ENCODE results near the gene SALL3. TPM values are rescaled to one million over a fixed set of nuclear protein-coding genes. Genes with fewer than 3 reads are reported as not detected.

Gene SALL3
- total RNA-seq, 4 donors from 2014 or later, result not detected

GRCh38 chr18:78998371-78999071, 18.9 kb downstream of the SALL3 start:
- Histone ChIP-seq H3K27ac (no peak overlapping the region), H3K36me3 (no peaks in the 10 kb centered on the region), H3K9me3 (no peaks in the 10 kb centered on the region), H3K27me3 (peaks cover 22% of the 10 kb centered on the region), H3K4me3 (no peak overlapping the region), H3K4me1 (no peaks in the 10 kb centered on the region)
- 71 to 72% methylated on average over 15 to 18 of the region's 18 CpGs for WGBS, 2 donors (ENCODE audit: low coverage in 1 of 2)
- ATAC-seq, result no peak
- no peak for TF ChIP-seq POLR2AphosphoS5 (IDR thresholded peaks at IDR 0.05)
- TF ChIP-seq EP300 (IDR thresholded peaks at IDR 0.05), result no peak
- no peak for TF ChIP-seq POLR2A (IDR thresholded peaks at IDR 0.05)
- no peak for TF ChIP-seq CTCF (IDR thresholded peaks at IDR 0.05)

- TF ChIP-seq POLR2A (IDR thresholded peaks at IDR 0.05), result no peak
- WGBS, 2 donors (ENCODE audit: low coverage in 1 of 2), result 62 to 72% methylated on average over 5 to 8 of the region's 8 CpGs
- no peaks in the 10 kb centered on the region for H3K9me3 ChIP-seq
- no peak overlapping the region for H3K4me3 ChIP-seq
- no peak for ATAC-seq
- H3K27ac ChIP-seq, result no peak overlapping the region
- no peaks in the 10 kb centered on the region for H3K4me1 ChIP-seq
- peaks cover 22% of the 10 kb centered on the region for H3K27me3 ChIP-seq
- no peaks in the 10 kb centered on the region for H3K36me3 ChIP-seq
These were observed 20.3 kb downstream of the SALL3 start for GRCh38 chr18:78999939-79000338.

GRCh38 chr18:79000997-79001396, 21.4 kb downstream of the SALL3 start:
- Histone ChIP-seq H3K4me1 (no peaks in the 10 kb centered on the region), H3K36me3 (no peaks in the 10 kb centered on the region), H3K27me3 (peaks cover 29% of the 10 kb centered on the region), H3K9me3 (no peaks in the 10 kb centered on the region), H3K4me3 (no peak overlapping the region), H3K27ac (no peak overlapping the region)
- 77 to 84% methylated on average over 6 to 10 of the region's 13 CpGs for WGBS, 2 donors (ENCODE audit: low coverage in 1 of 2)
- TF ChIP-seq CTCF (IDR thresholded peaks at IDR 0.05) (no peak), EP300 (IDR thresholded peaks at IDR 0.05) (no peak), POLR2A (IDR thresholded peaks at IDR 0.05) (no peak), POLR2AphosphoS5 (IDR thresholded peaks at IDR 0.05) (no peak)
- ATAC-seq, result no peak

GRCh38 chr18:79005653-79006052, 26.0 kb downstream of the SALL3 start:
- Histone ChIP-seq H3K4me3 (no peak overlapping the region), H3K9me3 (peaks cover 0 to 19% (median 0%) of the 10 kb centered on the region in 3 donors), H3K27me3 (peaks cover 36% of the 10 kb centered on the region), H3K36me3 (no peaks in the 10 kb centered on the region), H3K27ac (no peak overlapping the region), H3K4me1 (no peaks in the 10 kb centered on the region)
- ATAC-seq, result no peak
- TF ChIP-seq POLR2A (IDR thresholded peaks at IDR 0.05), result no peak
- TF ChIP-seq EP300 (IDR thresholded peaks at IDR 0.05), result no peak
- TF ChIP-seq CTCF (IDR thresholded peaks at IDR 0.05), result no peak
- TF ChIP-seq POLR2AphosphoS5 (IDR thresholded peaks at IDR 0.05), result no peak
- WGBS, 2 donors (ENCODE audit: low coverage in 1 of 2), result 100% methylated on average over 4 of the region's 28 CpGs; no CpG with 5 or more reads in 1 of the 2 donors

GRCh38 chr18:79006106-79006795, 26.6 kb downstream of the SALL3 start:
- no peak overlapping the region for H3K4me3 ChIP-seq
- no peaks in the 10 kb centered on the region for H3K36me3 ChIP-seq
- TF ChIP-seq POLR2AphosphoS5 (IDR thresholded peaks at IDR 0.05) (no peak), POLR2A (IDR thresholded peaks at IDR 0.05) (no peak), CTCF (IDR thresholded peaks at IDR 0.05) (no peak), EP300 (IDR thresholded peaks at IDR 0.05) (no peak)
- H3K27me3 ChIP-seq, result peaks cover 33% of the 10 kb centered on the region
- no peaks in the 10 kb centered on the region for H3K4me1 ChIP-seq
- no peak for ATAC-seq
- WGBS, 2 donors (ENCODE audit: low coverage in 1 of 2), result 100% methylated on average over 2 of the region's 67 CpGs; no CpG with 5 or more reads in 1 of the 2 donors
- H3K9me3 ChIP-seq, result peaks cover 0 to 19% (median 0%) of the 10 kb centered on the region in 3 donors
- no peak overlapping the region for H3K27ac ChIP-seq

Measured in gastroesophageal sphincter (tissue), 4 donors.